ENCODE measurements around the gene RASGRP2.

Gene RASGRP2

GRCh38 chr11:64769283-64769682 lies 25.3 kb upstream of the RASGRP2 start:
- H3K9ac ChIP-seq (ENCODE audit: low read depth, low read length), result no peak overlapping the region
- no peak overlapping the region for H3K27ac ChIP-seq (ENCODE audit: low read depth, low read length)
- peaks cover 96% of the 10 kb centered on the region for H3K36me3 ChIP-seq (ENCODE audit: insufficient read depth, low read length)
- peaks cover 16% of the 10 kb centered on the region for H3K4me1 ChIP-seq (ENCODE audit: insufficient read depth, low read length)
- H3K9me3 ChIP-seq (ENCODE audit: insufficient read depth, low read depth, low read length), result no peaks in the 10 kb centered on the region
- H3K27me3 ChIP-seq (ENCODE audit: insufficient read depth, low read length), result no peaks in the 10 kb centered on the region
- H3K4me3 ChIP-seq (ENCODE audit: low read length), result no peak overlapping the region
- 95% methylated on average over 6 of the region's 6 CpGs for WGBS

- H3K4me3 ChIP-seq (ENCODE audit: low read length), result no peak overlapping the region
- no peak overlapping the region for H3K9ac ChIP-seq (ENCODE audit: low read depth, low read length)
- WGBS, result 95% methylated on average over 6 of the region's 6 CpGs
- peaks cover 94% of the 10 kb centered on the region for H3K36me3 ChIP-seq (ENCODE audit: insufficient read depth, low read length)
- no peak overlapping the region for H3K27ac ChIP-seq (ENCODE audit: low read depth, low read length)
- H3K9me3 ChIP-seq (ENCODE audit: insufficient read depth, low read depth, low read length), result no peaks in the 10 kb centered on the region
- H3K4me1 ChIP-seq (ENCODE audit: insufficient read depth, low read length), result peaks cover 26% of the 10 kb centered on the region
- no peaks in the 10 kb centered on the region for H3K27me3 ChIP-seq (ENCODE audit: insufficient read depth, low read length)
Observed at GRCh38 chr11:64768300-64768694, 24.4 kb upstream of the RASGRP2 start.

- Histone ChIP-seq H3K4me3 (ENCODE audit: low read length) (no peak overlapping the region), H3K4me1 (ENCODE audit: insufficient read depth, low read length) (peaks cover 32% of the 10 kb centered on the region)
Observed at GRCh38 chr11:64767344-64768299, 23.7 kb upstream of the RASGRP2 start.

GRCh38 chr11:64766881-64767280 lies 22.9 kb upstream of the RASGRP2 start:
- WGBS, result 97% methylated on average over 11 of the region's 11 CpGs
- Histone ChIP-seq H3K4me1 (ENCODE audit: insufficient read depth, low read length) (peaks cover 39% of the 10 kb centered on the region), H3K27ac (ENCODE audit: low read depth, low read length) (peak overlapping the region; percentile 32; the same call in 1 of the 2 replicates), H3K4me3 (ENCODE audit: low read length) (no peak overlapping the region), H3K9ac (ENCODE audit: low read depth, low read length) (no peak overlapping the region), H3K36me3 (ENCODE audit: insufficient read depth, low read length) (peaks cover 80% of the 10 kb centered on the region), H3K27me3 (ENCODE audit: insufficient read depth, low read length) (no peaks in the 10 kb centered on the region), H3K9me3 (ENCODE audit: insufficient read depth, low read depth, low read length) (no peaks in the 10 kb centered on the region)

More at GRCh38 chr11:64767344-64768299, 23.7 kb upstream of the RASGRP2 start:
- H3K36me3 ChIP-seq (ENCODE audit: insufficient read depth, low read length), result peaks cover 88% of the 10 kb centered on the region
- WGBS, result 75% methylated on average over 19 of the region's 19 CpGs
- H3K9me3 ChIP-seq (ENCODE audit: insufficient read depth, low read depth, low read length), result no peaks in the 10 kb centered on the region
- peak overlapping the region; percentile 32; the same call in 1 of the 2 replicates for H3K27ac ChIP-seq (ENCODE audit: low read depth, low read length)
- H3K27me3 ChIP-seq (ENCODE audit: insufficient read depth, low read length), result no peaks in the 10 kb centered on the region
- H3K9ac ChIP-seq (ENCODE audit: low read depth, low read length), result no peak overlapping the region

- Histone ChIP-seq H3K27ac (ENCODE audit: low read depth, low read length) (no peak overlapping the region), H3K9ac (ENCODE audit: low read depth, low read length) (no peak overlapping the region), H3K4me1 (ENCODE audit: insufficient read depth, low read length) (peaks cover 43% of the 10 kb centered on the region), H3K36me3 (ENCODE audit: insufficient read depth, low read length) (peaks cover 72% of the 10 kb centered on the region), H3K27me3 (ENCODE audit: insufficient read depth, low read length) (no peaks in the 10 kb centered on the region), H3K9me3 (ENCODE audit: insufficient read depth, low read depth, low read length) (no peaks in the 10 kb centered on the region), H3K4me3 (ENCODE audit: low read length) (no peak overlapping the region)
- 87% methylated on average over 30 of the region's 42 CpGs for WGBS
Observed at GRCh38 chr11:64765851-64766665, 22.1 kb upstream of the RASGRP2 start.

- no peak overlapping the region for H3K9ac ChIP-seq (ENCODE audit: low read depth, low read length)
- peaks cover 65% of the 10 kb centered on the region for H3K36me3 ChIP-seq (ENCODE audit: insufficient read depth, low read length)
- 93% methylated on average over 29 of the region's 30 CpGs for WGBS
- H3K9me3 ChIP-seq (ENCODE audit: insufficient read depth, low read depth, low read length), result no peaks in the 10 kb centered on the region
- no peak overlapping the region for H3K4me3 ChIP-seq (ENCODE audit: low read length)
- no peaks in the 10 kb centered on the region for H3K27me3 ChIP-seq (ENCODE audit: insufficient read depth, low read length)
- no peak overlapping the region for H3K27ac ChIP-seq (ENCODE audit: low read depth, low read length)
- H3K4me1 ChIP-seq (ENCODE audit: insufficient read depth, low read length), result peaks cover 50% of the 10 kb centered on the region
Observed at GRCh38 chr11:64765291-64765850, 21.4 kb upstream of the RASGRP2 start.

- 93% methylated on average over 7 of the region's 8 CpGs for WGBS
- no peak overlapping the region for H3K4me3 ChIP-seq (ENCODE audit: low read length)
- H3K27ac ChIP-seq (ENCODE audit: low read depth, low read length), result peak overlapping the region; percentile 98; the same call in 1 of the 2 replicates
- H3K36me3 ChIP-seq (ENCODE audit: insufficient read depth, low read length), result peaks cover 59% of the 10 kb centered on the region
- H3K27me3 ChIP-seq (ENCODE audit: insufficient read depth, low read length), result no peaks in the 10 kb centered on the region
- H3K4me1 ChIP-seq (ENCODE audit: insufficient read depth, low read length), result peaks cover 56% of the 10 kb centered on the region
- no peaks in the 10 kb centered on the region for H3K9me3 ChIP-seq (ENCODE audit: insufficient read depth, low read depth, low read length)
- no peak overlapping the region for H3K9ac ChIP-seq (ENCODE audit: low read depth, low read length)
Observed at GRCh38 chr11:64764753-64765152, 20.8 kb upstream of the RASGRP2 start.

- 74% methylated on average over 10 of the region's 11 CpGs for WGBS
- no peaks in the 10 kb centered on the region for H3K27me3 ChIP-seq (ENCODE audit: insufficient read depth, low read length)
- peaks cover 63% of the 10 kb centered on the region for H3K4me1 ChIP-seq (ENCODE audit: insufficient read depth, low read length)
- peaks cover 53% of the 10 kb centered on the region for H3K36me3 ChIP-seq (ENCODE audit: insufficient read depth, low read length)
- H3K9me3 ChIP-seq (ENCODE audit: insufficient read depth, low read depth, low read length), result no peaks in the 10 kb centered on the region
- peak overlapping the region; percentile 98 for H3K27ac ChIP-seq (ENCODE audit: low read depth, low read length)
- no peak overlapping the region for H3K4me3 ChIP-seq (ENCODE audit: low read length)
- peak overlapping the region; percentile 51 for H3K9ac ChIP-seq (ENCODE audit: low read depth, low read length)
Observed at GRCh38 chr11:64764040-64764611, 20.2 kb upstream of the RASGRP2 start.

GRCh38 chr11:64763526-64764039 lies 19.6 kb upstream of the RASGRP2 start:
- H3K4me1 ChIP-seq (ENCODE audit: insufficient read depth, low read length), result peaks cover 63% of the 10 kb centered on the region
- H3K9ac ChIP-seq (ENCODE audit: low read depth, low read length), result peak overlapping the region; percentile 51
- peak overlapping the region; percentile 2; the same call in 1 of the 2 replicates for H3K4me3 ChIP-seq (ENCODE audit: low read length)
- H3K27ac ChIP-seq (ENCODE audit: low read depth, low read length), result peak overlapping the region; percentile 98
- no peaks in the 10 kb centered on the region for H3K9me3 ChIP-seq (ENCODE audit: insufficient read depth, low read depth, low read length)
- H3K36me3 ChIP-seq (ENCODE audit: insufficient read depth, low read length), result peaks cover 47% of the 10 kb centered on the region
- WGBS, result 60% methylated on average over 6 of the region's 6 CpGs
- no peaks in the 10 kb centered on the region for H3K27me3 ChIP-seq (ENCODE audit: insufficient read depth, low read length)

- Histone ChIP-seq H3K36me3 (ENCODE audit: insufficient read depth, low read length) (peaks cover 40% of the 10 kb centered on the region), H3K4me3 (ENCODE audit: low read length) (peak overlapping the region; percentile 9), H3K9me3 (ENCODE audit: insufficient read depth, low read depth, low read length) (no peaks in the 10 kb centered on the region), H3K27me3 (ENCODE audit: insufficient read depth, low read length) (no peaks in the 10 kb centered on the region), H3K27ac (ENCODE audit: low read depth, low read length) (peak overlapping the region; percentile 98), H3K9ac (ENCODE audit: low read depth, low read length) (peak overlapping the region; percentile 51), H3K4me1 (ENCODE audit: insufficient read depth, low read length) (peaks cover 63% of the 10 kb centered on the region)
- 23% methylated on average over 11 of the region's 13 CpGs for WGBS
Observed at GRCh38 chr11:64762674-64763525, 19.0 kb upstream of the RASGRP2 start.
